Chondrocyte (in vitro differentiated cells): ENCODE results near the gene ACSS3. TPM values are rescaled to one million over a fixed set of nuclear protein-coding genes. Genes with fewer than 3 reads are reported as not detected.

Experiments
- DNase-seq: peaks from one replicate; pipeline ENCODE4 v3.0.0; 2021; ENCODE audit warnings: mixed read lengths, low spot score
- H3K27ac Mint-ChIP-seq: one replicate; pipeline ENCODE4 v1.8.0; 2021; ENCODE audit warnings: mild to moderate bottlenecking, moderate library complexity, mixed read lengths; ENCODE audit not compliant: unreplicated experiment
- H3K27me3 Mint-ChIP-seq: 2 replicates; pipeline ENCODE4 v1.8.0; 2021; ENCODE audit warnings: low read depth, mixed read lengths
- H3K36me3 Mint-ChIP-seq: 2 replicates; pipeline ENCODE4 v1.8.0; 2021; ENCODE audit warnings: low read depth, mixed read lengths
- H3K4me1 Mint-ChIP-seq: 2 replicates; pipeline ENCODE4 v1.8.0; 2021; ENCODE audit warnings: low read depth, mild to moderate bottlenecking, mixed read lengths
- H3K4me3 Mint-ChIP-seq: one replicate; pipeline ENCODE4 v1.8.0; 2021; ENCODE audit warnings: mild to moderate bottlenecking, moderate library complexity, mixed read lengths; ENCODE audit not compliant: unreplicated experiment
- H3K9me3 Mint-ChIP-seq: 2 replicates; pipeline ENCODE4 v1.8.0; 2021; ENCODE audit warnings: low read depth, mixed read lengths
- total RNA-seq: library from RNA; stranded (reverse); gene quantifications from 3 replicates; pipeline ENCODE4 v1.2.1, GENCODE V29; 2021
- TF ChIP-seq, protein P1 (sequence below): fragments of 200-600 bp; sonication (generic); IDR thresholded peaks from 2 replicates; pipeline ENCODE4 v1.5.0; 2021; ENCODE audit warnings: antibody characterized with exemption, mild to moderate bottlenecking, moderate library complexity

ACSS3 gene
- total RNA-seq, 1 donor from 2014 or later: 2.2 TPM

DNA sequence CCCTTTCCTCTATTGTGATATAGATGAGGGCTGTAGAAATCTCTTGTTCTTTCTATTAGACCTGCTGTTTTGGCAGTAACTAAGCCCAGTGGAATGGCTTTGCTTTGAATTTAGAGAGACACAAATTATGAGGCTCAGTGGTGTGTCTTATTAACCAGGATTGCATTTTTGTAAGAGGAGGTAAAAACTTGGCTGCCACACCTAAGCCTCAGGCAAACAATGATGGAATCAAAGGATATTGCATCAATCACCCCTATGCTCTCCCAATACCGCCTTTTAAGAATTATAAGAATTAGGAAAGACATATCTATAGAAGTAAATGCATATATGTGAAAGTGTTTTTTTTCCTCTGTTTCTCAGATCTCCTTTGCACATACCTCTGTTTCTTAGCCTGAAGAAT lies 63.3 kb downstream of the ACSS3 start:
- no peaks in the 10 kb centered on the region for H3K9me3 Mint-ChIP-seq
- no peaks in the 10 kb centered on the region for H3K36me3 Mint-ChIP-seq
- no peaks in the 10 kb centered on the region for H3K27me3 Mint-ChIP-seq
- no peak overlapping the region for H3K4me3 Mint-ChIP-seq
- no peak overlapping the region for H3K27ac Mint-ChIP-seq
- TF ChIP-seq, protein P1, sequence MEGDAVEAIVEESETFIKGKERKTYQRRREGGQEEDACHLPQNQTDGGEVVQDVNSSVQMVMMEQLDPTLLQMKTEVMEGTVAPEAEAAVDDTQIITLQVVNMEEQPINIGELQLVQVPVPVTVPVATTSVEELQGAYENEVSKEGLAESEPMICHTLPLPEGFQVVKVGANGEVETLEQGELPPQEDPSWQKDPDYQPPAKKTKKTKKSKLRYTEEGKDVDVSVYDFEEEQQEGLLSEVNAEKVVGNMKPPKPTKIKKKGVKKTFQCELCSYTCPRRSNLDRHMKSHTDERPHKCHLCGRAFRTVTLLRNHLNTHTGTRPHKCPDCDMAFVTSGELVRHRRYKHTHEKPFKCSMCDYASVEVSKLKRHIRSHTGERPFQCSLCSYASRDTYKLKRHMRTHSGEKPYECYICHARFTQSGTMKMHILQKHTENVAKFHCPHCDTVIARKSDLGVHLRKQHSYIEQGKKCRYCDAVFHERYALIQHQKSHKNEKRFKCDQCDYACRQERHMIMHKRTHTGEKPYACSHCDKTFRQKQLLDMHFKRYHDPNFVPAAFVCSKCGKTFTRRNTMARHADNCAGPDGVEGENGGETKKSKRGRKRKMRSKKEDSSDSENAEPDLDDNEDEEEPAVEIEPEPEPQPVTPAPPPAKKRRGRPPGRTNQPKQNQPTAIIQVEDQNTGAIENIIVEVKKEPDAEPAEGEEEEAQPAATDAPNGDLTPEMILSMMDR: no peak
- DNase-seq: no peak
- no peaks in the 10 kb centered on the region for H3K4me1 Mint-ChIP-seq

DNA sequence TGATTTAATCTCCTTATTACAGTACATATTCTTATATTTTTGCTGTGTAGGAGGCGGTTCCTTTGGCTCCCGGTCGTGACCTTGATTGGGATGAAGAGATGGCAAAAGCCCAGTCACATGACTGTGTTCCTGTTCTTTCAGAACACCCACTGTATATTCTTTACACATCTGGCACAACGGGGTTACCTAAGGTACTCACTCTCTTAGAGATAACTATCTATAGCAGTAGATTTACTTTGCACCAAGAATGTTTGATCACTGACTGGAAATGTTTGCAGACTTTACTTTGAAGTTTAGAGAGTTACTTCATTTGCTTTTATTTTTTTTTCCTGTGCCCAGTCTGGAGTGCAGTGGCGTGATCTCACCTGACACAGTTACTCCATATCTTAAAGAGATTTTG lies 65.2 kb downstream of the ACSS3 start:
- Mint-ChIP-seq H3K27ac (no peak overlapping the region), H3K4me3 (no peak overlapping the region), H3K27me3 (no peaks in the 10 kb centered on the region), H3K36me3 (no peaks in the 10 kb centered on the region), H3K9me3 (no peaks in the 10 kb centered on the region), H3K4me1 (no peaks in the 10 kb centered on the region)
- DNase-seq: no peak
- TF ChIP-seq, protein P1: no peak

DNA sequence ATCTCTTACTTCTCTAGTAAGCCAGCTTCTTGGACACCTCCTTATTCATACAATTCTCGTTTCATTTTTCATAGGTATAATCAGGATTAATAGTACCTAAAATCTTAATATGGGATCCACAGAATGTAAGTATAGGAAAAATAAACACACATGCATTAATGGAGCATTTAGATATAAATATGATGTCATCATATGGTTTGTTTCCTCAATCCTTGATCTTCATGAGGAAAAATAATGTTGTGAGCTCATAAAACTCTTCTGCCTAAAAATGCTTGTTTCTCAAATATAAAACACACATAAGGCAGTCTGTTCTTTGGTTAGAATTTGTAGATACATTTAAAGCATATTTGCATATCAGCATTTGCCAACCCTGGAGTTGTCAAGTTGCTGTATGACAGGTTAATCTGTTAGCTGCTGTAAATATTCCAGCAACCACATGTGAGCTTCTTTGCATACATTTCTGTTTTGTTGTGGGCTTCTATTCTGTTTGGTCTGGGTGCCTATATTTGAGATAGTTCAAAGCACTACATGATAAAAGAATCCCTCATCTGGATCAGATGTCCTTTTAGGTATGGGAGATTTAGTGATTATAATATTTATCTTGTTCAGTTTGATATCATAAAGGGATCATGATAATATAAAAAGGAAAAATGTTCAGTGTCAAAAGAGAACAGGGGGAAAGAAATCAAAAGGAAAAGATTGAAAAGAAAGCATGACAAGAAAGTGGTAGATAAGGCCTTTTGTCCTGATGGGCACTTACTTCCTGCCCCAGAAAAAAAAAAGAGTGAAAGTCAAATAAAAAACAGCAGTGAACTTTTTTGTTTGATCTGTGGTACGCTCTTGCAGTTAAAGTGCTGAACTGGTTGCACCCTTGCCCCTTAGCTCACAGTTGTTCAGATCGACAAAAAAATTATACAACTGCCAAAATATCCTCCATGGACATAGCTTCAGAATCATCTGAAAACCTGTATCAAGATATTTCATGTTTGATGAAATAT lies 68.6 kb downstream of the ACSS3 start:
- TF ChIP-seq, protein P1: no peak

DNA sequence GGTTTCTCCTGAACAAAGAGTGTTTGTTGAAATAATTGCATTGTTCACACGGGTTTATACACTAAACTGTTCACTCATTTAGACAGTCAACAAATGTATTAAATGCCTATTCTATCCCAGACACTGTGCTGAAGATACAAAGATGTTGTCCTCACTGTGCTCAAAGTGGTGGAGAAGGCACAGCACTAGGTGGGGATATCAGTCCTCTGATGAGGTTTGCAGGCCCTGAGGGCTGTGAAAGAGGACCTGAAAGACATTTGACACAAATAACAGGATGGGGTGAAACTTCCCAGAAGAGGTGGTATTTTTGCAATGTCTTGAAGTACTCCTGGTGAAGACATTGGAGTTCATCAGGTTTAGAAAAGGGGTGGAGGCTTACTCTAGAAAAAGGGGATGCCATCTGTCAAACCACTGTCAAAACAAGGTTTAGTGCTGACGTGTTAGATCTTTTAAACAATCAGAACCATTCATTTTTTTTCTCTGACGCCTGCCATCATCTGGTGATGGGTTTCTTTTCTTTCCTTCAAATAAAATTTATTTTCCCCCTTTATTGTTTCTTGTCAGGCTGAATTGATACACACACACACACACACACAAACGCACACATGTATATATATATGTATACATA lies 69.5 kb downstream of the ACSS3 start:
- H3K4me3 Mint-ChIP-seq: no peak overlapping the region
- no peaks in the 10 kb centered on the region for H3K4me1 Mint-ChIP-seq
- H3K36me3 Mint-ChIP-seq: no peaks in the 10 kb centered on the region
- TF ChIP-seq, protein P1: no peak
- no peaks in the 10 kb centered on the region for H3K9me3 Mint-ChIP-seq
- DNase-seq: no peak
- H3K27me3 Mint-ChIP-seq: no peaks in the 10 kb centered on the region
- no peak overlapping the region for H3K27ac Mint-ChIP-seq

More for the DNA sequence above, 68.6 kb downstream of the ACSS3 start:
- Mint-ChIP-seq H3K9me3 (no peaks in the 10 kb centered on the region), H3K27me3 (no peaks in the 10 kb centered on the region), H3K4me1 (no peaks in the 10 kb centered on the region), H3K36me3 (no peaks in the 10 kb centered on the region), H3K27ac (no peak overlapping the region), H3K4me3 (no peak overlapping the region)
- DNase-seq: no peak

DNA sequence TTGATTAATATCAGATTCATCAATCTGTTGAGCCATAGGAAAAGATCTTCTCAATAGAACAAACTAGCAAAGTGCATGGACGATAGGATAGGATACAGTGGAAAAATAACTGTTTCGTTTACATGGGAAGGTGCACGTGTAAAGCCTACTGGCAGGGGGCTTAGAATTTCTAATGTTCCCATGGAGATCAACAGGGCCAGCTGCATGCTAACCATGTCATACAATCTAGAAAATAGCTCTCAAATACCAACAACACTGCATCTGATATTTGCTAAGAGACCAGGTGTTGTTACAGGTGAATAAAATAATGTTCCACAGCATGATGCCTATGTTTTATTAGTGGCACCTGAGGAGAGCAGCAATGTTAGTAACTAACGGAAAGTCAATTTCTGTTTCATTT lies 72.5 kb downstream of the ACSS3 start:
- Mint-ChIP-seq H3K27ac (no peak overlapping the region), H3K36me3 (no peaks in the 10 kb centered on the region), H3K4me1 (no peaks in the 10 kb centered on the region), H3K9me3 (no peaks in the 10 kb centered on the region), H3K27me3 (no peaks in the 10 kb centered on the region), H3K4me3 (no peak overlapping the region)
- TF ChIP-seq, protein P1: no peak
- DNase-seq: no peak
